Measurements from ENCODE around the gene PTPRCAP.
A peak's percentile ranks its signal among the peaks of the same experiment; 100 is the strongest.

PTPRCAP gene

GRCh38 chr11:67423891-67424613 is 13.4 kb downstream of the PTPRCAP start:
- no peak for DNase-seq (ENCODE audit: low spot score)

GRCh38 chr11:67423466-67423865 is 14.0 kb downstream of the PTPRCAP start:
- no peak for DNase-seq (ENCODE audit: low spot score)

GRCh38 chr11:67422891-67423290 is 14.6 kb downstream of the PTPRCAP start:
- no peak for DNase-seq (ENCODE audit: low spot score)

- no peak for DNase-seq (ENCODE audit: low spot score)
These were observed 16.0 kb downstream of the PTPRCAP start for GRCh38 chr11:67421430-67422031.

- peak; percentile 92 for DNase-seq (ENCODE audit: low spot score)
These were observed 16.6 kb downstream of the PTPRCAP start for GRCh38 chr11:67420646-67421429.

- DNase-seq (ENCODE audit: low spot score): no peak
These were observed 17.3 kb downstream of the PTPRCAP start for GRCh38 chr11:67420147-67420645.

- DNase-seq (ENCODE audit: low spot score): no peak
These were observed 18.0 kb downstream of the PTPRCAP start for GRCh38 chr11:67419325-67420049.

- no peak for DNase-seq (ENCODE audit: low spot score)
These were observed 18.8 kb downstream of the PTPRCAP start for GRCh38 chr11:67418476-67419281.

- no peak for DNase-seq (ENCODE audit: low spot score)
These were observed 20.1 kb downstream of the PTPRCAP start for GRCh38 chr11:67417425-67417824.

- no peak for DNase-seq (ENCODE audit: low spot score)
These were observed 20.8 kb downstream of the PTPRCAP start for GRCh38 chr11:67416416-67417335.

- DNase-seq (ENCODE audit: low spot score): no peak
These were observed 21.8 kb downstream of the PTPRCAP start, which contains the start of gene CARNS1 for GRCh38 chr11:67415501-67416304. Gene CARNS1 (plus strand): TSS chr11:67415678. CDS start chr11:67416200, 522 bp downstream.

- DNase-seq (ENCODE audit: low spot score): no peak
These were observed 24.1 kb downstream of the PTPRCAP start for GRCh38 chr11:67413266-67413849.

GRCh38 chr11:67412495-67413179 is 24.8 kb downstream of the PTPRCAP start:
- DNase-seq (ENCODE audit: low spot score): no peak

- no peak for DNase-seq (ENCODE audit: low spot score)
These were observed 25.7 kb downstream of the PTPRCAP start for GRCh38 chr11:67411785-67412152.

- no peak for DNase-seq (ENCODE audit: low spot score)
These were observed 26.3 kb downstream of the PTPRCAP start for GRCh38 chr11:67410984-67411784.

- peak; percentile 42 for DNase-seq (ENCODE audit: low spot score)
These were observed 27.1 kb downstream of the PTPRCAP start for GRCh38 chr11:67410369-67410831.

GRCh38 chr11:67409781-67410368 is 27.6 kb downstream of the PTPRCAP start:
- no peak for DNase-seq (ENCODE audit: low spot score)
